IPS DF 4.7 (cell line): ENCODE results near the gene FAM124A.

Experiments used
- DNase-seq: peaks from one replicate; pipeline ENCODE4 v3.0.0-alpha.2; 2013; ENCODE audit warnings: low spot score; ENCODE audit errors: extremely low read depth

Gene FAM124A

DNA sequence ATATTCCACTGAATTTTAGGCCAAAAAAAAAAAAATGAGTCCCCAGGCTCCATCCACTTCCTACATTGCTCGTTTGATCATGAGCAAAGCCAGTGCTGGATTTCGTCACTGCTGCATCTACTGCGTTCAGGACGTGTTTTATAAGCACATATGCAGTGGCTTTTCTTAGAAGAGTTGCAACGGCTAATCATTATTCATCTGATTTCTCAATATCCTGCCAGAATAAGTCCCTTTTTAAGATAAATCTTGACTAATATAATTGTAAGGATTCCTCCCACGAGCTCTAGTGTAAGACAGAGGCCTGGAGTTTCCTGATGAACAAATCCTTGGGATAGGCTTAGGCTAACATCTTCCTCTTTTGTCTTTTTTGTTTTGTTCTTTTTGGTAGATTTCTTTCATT lies 19.5 kb downstream of the FAM124A start:
- no peak for DNase-seq

GRCh38 chr13:51243227-51243626 lies 21.0 kb downstream of the FAM124A start:
- no peak for DNase-seq

GRCh38 chr13:51243832-51244231 lies 21.6 kb downstream of the FAM124A start:
- DNase-seq = peak; percentile 87

- no peak for DNase-seq
These were observed 22.6 kb downstream of the FAM124A start for GRCh38 chr13:51244637-51245405.

GRCh38 chr13:51245583-51245982 lies 23.4 kb downstream of the FAM124A start:
- DNase-seq = no peak

DNA sequence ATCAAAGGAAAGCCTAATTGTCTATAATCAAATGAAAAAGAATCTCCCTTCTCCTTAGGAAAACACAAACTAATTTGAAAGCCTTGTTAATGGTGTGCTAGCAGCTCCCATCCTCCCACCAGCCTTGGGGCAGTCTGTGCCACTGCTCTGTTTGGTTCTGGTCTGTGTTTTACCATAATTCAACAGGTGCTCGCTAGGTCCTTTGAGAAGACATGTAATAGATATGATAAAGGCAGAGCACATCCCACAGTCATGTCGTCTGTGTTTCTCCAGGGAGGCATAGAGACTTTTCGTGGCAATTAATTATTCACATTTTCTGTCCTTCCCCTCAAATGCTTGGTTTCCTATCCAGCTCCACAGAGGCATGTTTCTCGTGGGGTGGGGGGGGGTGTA lies 23.8 kb downstream of the FAM124A start:
- DNase-seq = no peak

- DNase-seq = no peak
These were observed 24.4 kb downstream of the FAM124A start for GRCh38 chr13:51246418-51247277.

DNA sequence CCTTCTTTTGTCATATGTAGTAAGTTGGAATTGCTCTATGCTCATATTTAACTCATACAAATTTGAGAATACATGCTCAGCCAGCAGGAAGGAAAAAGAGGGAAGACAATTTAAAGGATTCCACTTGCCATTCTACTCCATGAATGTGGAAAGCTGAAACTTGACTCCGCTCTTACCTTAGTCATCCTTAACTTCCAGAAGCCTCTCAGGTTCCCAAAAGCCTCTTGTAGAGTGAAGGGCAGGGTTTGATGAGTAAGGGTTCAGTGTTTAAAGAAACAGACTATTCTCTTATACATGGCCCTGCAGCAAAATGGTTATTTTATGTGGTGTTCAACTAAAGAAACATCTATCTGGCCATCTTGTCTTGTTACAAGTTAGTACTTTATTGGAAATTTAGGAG lies 27.1 kb downstream of the FAM124A start:
- DNase-seq = no peak

- no peak for DNase-seq
These were observed 27.9 kb downstream of the FAM124A start for GRCh38 chr13:51249770-51250741.

GRCh38 chr13:51251480-51251879 lies 29.3 kb downstream of the FAM124A start:
- no peak for DNase-seq

GRCh38 chr13:51252954-51253532 lies 30.8 kb downstream of the FAM124A start:
- no peak for DNase-seq

GRCh38 chr13:51255556-51255955 lies 33.4 kb downstream of the FAM124A start:
- DNase-seq = no peak

- DNase-seq = no peak
These were observed 35.0 kb downstream of the FAM124A start for GRCh38 chr13:51257187-51257586.

GRCh38 chr13:51258612-51259548 lies 36.7 kb downstream of the FAM124A start:
- no peak for DNase-seq

GRCh38 chr13:51260154-51260553 lies 38.0 kb downstream of the FAM124A start:
- DNase-seq = no peak

GRCh38 chr13:51261610-51262249 lies 39.5 kb downstream of the FAM124A start:
- DNase-seq = no peak

DNA sequence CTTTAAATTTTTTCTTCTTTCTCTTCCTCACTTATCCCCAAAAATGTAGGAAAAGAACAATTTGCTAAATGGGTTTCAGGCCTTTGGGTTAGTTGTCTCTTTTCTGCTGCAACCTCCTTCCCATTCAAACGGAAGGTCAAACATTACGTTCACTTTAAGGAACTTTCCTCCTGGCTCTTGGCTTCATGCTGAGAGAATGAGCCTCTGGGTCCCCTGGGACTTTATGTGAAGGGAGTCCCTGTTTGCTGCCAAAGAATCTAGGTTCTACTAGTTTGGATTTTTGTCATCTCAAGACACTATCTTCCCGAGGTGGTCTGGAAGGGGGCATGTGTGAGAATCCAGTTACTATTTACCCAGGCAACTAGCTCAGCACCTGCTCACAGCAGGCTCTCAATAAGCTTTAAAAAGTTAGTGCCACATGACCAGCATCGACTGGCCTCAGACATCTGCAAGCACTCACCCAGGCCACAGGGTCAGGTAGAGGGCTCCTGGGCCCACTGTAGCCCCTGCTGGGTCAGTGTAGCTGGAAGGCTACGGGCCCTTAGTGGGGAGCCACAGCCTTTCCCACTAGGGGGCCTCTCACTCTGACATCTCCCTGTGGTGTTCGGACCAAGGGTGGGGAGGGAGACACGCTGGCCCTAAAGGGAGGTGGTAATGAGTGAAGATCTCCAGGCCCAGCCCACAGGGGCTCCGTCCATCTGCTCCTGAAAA lies 40.5 kb downstream of the FAM124A start:
- no peak for DNase-seq

DNA sequence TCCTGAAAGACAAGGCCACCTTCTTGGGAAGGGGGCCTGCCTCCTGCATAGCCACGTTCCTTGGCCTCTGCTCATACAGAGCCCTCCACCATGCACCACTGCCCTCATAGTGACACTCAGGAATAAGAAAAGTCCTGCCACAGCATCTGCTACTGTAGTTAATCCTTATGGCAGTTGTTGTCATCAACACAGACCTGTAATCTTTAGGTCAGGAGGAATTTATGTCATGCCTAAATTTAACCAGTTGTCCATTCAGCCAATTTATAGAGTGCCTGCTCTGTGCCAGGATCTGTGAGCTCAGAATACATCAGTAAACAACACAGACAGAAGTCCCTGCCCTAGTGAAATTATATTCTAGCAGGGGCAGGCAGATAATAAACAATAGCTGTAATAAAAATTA lies 44.4 kb downstream of the FAM124A start:
- DNase-seq = no peak

DNA sequence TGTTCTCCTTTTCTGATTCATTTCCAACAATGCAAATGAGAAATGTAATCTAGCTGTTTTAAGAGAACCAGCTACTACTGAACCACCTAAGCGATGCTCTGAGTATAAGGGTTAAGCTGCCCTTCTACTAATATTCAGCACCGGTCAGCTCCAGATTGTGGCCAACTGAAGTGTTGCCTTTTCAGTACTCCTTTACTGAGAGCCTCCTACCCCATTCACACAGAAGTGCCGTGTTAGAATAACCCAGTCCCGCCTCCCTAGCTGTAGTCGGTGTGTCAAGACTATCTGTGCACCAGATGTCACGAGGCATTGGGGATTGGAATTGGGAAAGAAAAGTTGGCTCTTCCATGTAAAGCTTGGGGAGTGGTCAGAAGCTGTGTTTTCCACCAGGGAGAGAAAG lies 45.4 kb downstream of the FAM124A start:
- no peak for DNase-seq
